GM18499 (cell line): ENCODE measurements around the gene PHF21B.

Experiments used
- ATAC-seq: cut with Tn5 transposase; IDR thresholded peaks from one replicate; pipeline ENCODE4 v1.9.1; 2021; ENCODE audit warnings: moderate number of reproducible peaks; ENCODE audit not compliant: insufficient read depth, unreplicated experiment

The PHF21B gene

GRCh38 chr22:45019861-45020655, 10.3 kb upstream of the PHF21B start:
- no peak for ATAC-seq

DNA sequence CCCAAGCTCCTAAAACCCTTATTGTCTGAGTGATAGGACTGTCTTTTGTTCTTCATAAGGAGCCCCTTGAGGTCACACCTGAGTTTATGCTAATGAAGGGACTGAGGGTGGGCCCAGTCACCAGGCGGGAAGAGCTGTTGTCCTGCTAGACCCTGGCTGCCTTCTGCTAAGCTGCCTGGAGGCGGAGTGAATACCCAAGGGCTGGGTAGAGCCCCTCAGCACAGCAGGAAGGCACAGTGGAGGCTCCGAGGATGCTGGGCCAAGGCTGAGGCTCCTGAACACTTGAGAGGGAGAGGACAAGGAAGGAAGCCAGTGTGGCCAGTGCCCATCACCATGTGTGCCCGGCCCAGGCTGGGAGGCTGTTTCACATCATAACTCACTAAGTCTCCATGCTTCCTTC, 4.8 kb upstream of the PHF21B start:
- ATAC-seq = no peak

GRCh38 chr22:45013138-45013537, 3.3 kb upstream of the PHF21B start:
- no peak for ATAC-seq

- no peak for ATAC-seq
Measured at GRCh38 chr22:45010532-45010900, 711 bp upstream of the PHF21B start.

GRCh38 chr22:45008751-45009605, 827 bp downstream of the PHF21B start:
- no peak for ATAC-seq

DNA sequence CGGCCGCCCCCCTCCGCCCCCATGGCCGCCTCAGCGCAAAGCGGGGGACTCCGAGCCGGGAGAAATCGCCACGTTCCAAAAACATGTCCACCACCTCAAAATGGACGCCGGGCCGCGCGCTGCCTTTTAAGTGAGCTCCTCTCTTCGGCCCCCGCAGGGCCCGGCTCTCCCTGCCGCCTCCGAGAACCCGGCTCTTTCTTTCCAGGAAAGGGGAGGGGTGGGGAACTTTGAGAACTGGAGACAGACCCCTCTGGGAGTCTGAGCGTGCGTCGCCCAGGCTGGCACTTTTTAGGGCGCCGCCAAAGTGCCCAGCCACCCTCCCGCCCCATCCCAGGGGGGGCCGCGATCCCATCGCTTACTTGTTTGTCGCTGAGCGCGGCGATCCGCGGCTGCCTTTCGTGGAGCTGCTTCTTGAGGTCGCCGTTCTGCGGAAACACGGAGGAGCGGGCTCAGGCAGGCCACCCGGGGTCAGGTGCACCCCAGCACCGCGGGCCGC, 1.6 kb downstream of the PHF21B start:
- ATAC-seq = no peak

DNA sequence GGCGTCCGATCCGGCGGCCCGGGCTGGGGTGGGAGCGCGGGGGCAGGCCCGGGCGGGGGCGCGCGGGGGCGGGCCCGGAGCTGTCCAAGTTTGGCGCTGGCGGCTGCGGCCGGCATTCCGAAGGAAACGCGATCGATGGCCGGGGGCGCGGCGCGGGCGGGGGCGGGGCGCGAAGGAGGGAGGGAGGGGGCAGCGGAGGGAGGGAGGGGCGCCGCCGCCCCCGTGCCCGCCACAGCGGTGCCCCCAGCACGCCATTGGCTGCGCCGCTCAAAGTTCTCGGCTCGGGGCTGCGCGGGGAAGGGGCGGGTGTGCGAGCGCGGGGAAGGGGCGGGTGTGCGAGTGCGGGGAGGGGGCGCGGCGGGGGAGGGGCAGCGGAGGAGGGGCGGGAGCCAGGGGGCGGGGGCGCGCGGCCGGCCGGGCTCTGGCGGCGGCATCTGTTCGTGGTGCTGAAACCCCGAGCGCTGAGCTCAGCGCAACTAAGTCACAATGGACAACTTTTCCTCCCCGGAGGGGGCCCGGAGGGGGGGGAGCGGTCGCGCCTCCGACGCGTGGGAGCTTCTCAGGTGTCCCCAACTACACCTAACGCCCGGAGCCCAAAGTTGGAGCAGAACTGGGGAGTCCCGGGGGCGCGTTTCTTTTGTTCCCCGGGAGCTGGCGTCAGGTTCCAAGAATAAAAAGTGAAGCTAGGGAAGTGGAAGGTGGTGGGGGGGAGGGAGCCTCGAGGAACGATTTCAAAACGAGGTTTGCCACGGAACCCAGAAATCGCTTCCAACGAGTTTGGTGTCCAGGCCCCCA, 2.2 kb downstream of the PHF21B start:
- ATAC-seq = no peak

GRCh38 chr22:45006964-45007390, 2.8 kb downstream of the PHF21B start:
- no peak for ATAC-seq

DNA sequence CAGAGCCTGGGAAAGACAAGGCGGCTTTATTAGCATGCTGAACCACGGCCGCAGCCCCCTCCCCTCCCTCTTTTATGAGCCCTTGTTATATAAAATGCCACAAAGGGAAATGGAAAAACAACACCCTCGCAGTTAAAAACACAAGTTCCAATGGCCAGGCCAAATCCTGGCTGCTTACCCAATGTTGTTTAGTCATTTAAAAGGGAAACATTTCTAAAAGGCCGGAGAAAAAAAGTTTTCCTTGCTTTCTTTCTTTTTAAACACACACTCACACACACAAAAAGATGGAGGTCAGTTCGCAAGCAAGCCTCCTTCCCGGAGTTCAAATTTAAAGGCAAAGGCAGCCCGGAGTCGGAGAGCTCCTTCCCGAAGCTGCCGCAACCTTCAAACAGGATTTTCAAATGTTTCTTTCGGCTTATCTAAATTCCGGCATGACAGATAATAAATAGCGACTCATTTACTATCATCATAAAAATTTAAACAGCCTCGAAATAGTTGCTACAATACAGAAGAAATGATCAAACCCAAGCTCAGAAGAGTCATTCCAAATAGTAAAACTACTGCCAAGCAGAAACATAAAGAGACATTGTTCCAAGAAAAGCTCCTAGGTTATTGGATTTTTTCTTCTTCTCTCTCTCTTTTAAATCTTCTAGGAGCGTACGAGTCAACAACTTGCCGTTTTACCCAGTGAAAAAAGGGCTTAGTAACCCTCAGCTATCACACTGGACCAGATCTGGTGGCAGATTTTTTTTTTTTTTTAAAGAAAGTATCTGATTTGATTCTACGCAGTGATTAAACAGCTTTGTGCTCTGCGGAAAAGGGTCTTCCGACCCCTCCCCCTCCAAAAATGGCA, 3.5 kb downstream of the PHF21B start:
- ATAC-seq = no peak

DNA sequence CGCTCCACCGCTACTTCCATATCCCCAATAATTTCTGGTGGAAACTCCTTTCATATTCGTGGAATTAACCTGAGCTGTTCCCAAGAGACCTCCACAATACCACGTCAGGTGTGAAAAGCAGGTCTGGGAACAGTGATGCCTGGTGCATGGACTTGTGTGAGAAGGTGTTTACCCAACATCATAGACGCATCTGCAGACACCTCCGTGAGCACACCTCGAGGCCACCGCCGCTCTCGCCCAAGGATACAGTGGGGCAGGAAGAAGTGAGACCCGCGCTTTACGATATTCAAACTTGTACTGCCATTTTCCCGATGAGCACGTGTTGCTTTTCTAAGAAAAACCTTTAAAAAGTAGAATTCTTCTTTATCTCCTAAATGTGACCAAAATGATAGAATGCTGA, 8.2 kb downstream of the PHF21B start:
- no peak for ATAC-seq

DNA sequence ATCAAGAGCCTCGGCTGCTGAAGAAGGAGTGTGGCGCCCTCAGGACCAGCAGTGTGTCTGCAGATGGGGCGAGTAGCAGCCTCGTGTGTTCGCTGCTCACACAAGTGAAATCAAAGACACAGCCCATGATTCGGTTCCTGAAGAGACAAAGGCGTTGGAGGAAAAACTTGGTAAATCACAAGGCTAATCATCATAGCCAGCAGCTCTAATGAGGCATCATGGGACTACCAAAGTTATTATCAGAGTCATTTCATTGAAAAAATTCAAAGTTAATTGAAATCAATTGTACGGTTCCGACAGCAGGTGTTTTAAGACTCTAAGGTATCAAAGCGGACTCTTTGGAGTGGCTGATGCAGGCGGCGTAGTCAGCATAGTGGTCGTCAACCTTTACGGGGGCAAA, 9.5 kb downstream of the PHF21B start:
- no peak for ATAC-seq

- ATAC-seq = no peak
Measured at GRCh38 chr22:44999687-45000086, 10.1 kb downstream of the PHF21B start.

- ATAC-seq = no peak
Measured at GRCh38 chr22:44999231-44999630, 10.6 kb downstream of the PHF21B start.

DNA sequence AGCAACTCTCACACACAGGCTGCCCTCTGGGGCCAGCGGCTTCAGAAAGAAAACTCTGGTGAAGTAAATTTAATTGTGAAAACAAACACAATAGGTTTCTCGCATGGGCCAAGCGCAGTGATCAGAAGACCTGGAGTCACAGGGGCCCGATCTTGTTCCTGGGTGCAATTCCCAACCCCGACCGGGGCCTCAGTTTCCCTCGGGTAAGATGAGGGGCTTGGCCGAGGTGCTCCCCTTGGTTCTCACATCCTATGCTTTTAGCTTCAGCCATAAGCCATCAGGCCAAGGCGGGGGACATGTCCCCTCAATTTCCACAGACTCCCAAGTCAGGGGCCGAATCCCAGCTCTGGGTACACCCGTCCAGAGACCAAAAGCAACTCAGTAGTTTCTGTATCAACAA, 11.5 kb downstream of the PHF21B start:
- ATAC-seq = no peak

- no peak for ATAC-seq
Measured at GRCh38 chr22:44997060-44997459, 12.7 kb downstream of the PHF21B start.

GRCh38 chr22:44996648-44997047, 13.2 kb downstream of the PHF21B start:
- no peak for ATAC-seq

- no peak for ATAC-seq
Measured at GRCh38 chr22:44996120-44996519, 13.7 kb downstream of the PHF21B start.

- no peak for ATAC-seq
Measured at GRCh38 chr22:44995715-44996114, 14.1 kb downstream of the PHF21B start.

GRCh38 chr22:44995105-44995514, 14.7 kb downstream of the PHF21B start:
- ATAC-seq = no peak
